Mammary epithelial cell (primary cell): ENCODE measurements around the gene CHD9.

ENCODE experiments used
- EZH2 ChIP-seq: IDR thresholded peaks from 2 replicates; pipeline ENCODE4 v1.6.1; 2012; ENCODE audit warnings: low read length, inconsistent platforms, borderline replicate concordance
- TF ChIP-seq, protein P1 (sequence below), 2 donors: IDR thresholded peaks in 1 of 2; conservative IDR thresholded peaks in 1 of 2; 2 replicates each; pipeline ENCODE4 v1.5.1; 2011 to 2012; ENCODE audit warnings: inconsistent platforms in 2 of 2, low read length in 2 of 2, mild to moderate bottlenecking in 2 of 2, control low read depth in 1 of 2, low read depth in 1 of 2; ENCODE audit not compliant: insufficient read depth in 1 of 2; ENCODE audit errors: extremely low read depth in 1 of 2

DNA sequence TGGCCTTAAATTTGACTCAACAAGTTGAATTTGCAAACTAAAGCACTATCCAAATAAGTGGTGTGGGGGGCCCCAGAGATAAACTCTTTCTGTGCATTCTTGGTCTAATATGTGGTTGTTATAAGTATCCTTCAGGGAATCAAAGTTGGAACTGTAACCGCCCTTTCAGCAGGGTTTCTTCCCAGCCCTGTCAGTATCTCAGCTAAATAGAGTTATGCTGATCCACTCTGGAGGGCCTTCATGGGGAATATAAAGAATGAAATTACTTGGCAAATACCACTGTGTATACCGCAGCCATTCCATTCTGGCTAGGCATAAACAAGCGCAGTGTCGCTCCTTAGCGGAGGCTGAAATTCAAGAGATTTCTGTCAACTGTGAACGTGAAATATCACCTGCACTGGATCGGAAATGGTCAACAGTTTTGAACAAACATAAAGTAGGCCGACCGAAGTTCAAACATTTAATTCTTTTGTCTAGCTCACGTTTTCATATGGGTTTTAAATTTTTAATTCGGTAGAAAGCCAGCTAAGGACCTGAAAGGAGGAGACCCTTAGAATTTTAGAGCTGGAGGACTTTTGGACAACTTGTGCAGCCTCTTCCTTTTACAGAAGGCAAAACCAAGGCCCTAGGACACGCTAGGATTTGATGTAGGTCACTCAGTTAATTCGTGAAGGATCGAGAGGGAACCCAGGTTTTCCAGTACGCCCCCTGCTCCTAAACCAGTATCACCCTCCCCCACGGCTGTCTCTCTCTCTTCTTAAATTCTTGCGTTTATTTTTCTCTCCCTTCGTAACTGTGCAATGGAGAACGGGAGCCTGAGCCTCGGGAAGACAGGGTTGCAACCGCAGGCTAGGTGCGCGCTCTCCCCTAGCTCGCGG is 74.7 kb downstream of the CHD9 start:
- TF ChIP-seq, protein P1, sequence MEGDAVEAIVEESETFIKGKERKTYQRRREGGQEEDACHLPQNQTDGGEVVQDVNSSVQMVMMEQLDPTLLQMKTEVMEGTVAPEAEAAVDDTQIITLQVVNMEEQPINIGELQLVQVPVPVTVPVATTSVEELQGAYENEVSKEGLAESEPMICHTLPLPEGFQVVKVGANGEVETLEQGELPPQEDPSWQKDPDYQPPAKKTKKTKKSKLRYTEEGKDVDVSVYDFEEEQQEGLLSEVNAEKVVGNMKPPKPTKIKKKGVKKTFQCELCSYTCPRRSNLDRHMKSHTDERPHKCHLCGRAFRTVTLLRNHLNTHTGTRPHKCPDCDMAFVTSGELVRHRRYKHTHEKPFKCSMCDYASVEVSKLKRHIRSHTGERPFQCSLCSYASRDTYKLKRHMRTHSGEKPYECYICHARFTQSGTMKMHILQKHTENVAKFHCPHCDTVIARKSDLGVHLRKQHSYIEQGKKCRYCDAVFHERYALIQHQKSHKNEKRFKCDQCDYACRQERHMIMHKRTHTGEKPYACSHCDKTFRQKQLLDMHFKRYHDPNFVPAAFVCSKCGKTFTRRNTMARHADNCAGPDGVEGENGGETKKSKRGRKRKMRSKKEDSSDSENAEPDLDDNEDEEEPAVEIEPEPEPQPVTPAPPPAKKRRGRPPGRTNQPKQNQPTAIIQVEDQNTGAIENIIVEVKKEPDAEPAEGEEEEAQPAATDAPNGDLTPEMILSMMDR (conservative IDR thresholded peaks at IDR 0.05 in 1 of 2, IDR thresholded peaks at IDR 0.05 in 1 of 2; ENCODE audit: extremely low read depth in 1 of 2, insufficient read depth in 1 of 2, low read depth in 1 of 2, low read length in 2 of 2): no peak
- TF ChIP-seq EZH2: no peak
